Mesendoderm (in vitro differentiated cells): ENCODE data around the gene RPL27A.

ENCODE experiments used
- DNase-seq: peaks from one replicate; pipeline ENCODE4 v3.0.0; 2013
- H2AK5ac ChIP-seq: 2 replicates; pipeline ENCODE4 v1.6.1; 2013; ENCODE audit warnings: low read length, inconsistent platforms
- H2BK120ac ChIP-seq: 2 replicates; pipeline ENCODE4 v1.6.1; 2013; ENCODE audit warnings: low read depth, mild to moderate bottlenecking, low read length, moderate library complexity, mixed read lengths
- H2BK15ac ChIP-seq: replicated peaks from 2 replicates; pipeline ENCODE4 v1.6.1; 2013; ENCODE audit warnings: low read depth, mild to moderate bottlenecking, moderate library complexity
- H2BK5ac ChIP-seq: 2 replicates; pipeline ENCODE4 v1.6.1; 2013; ENCODE audit warnings: low read length, inconsistent platforms
- H3K18ac ChIP-seq: 2 replicates; pipeline ENCODE4 v1.6.1; 2013; ENCODE audit warnings: mild to moderate bottlenecking, low read length, mixed read lengths
- H3K23ac ChIP-seq: one replicate; pipeline ENCODE4 v1.6.1; 2013; ENCODE audit warnings: low read length
- H3K27ac ChIP-seq: 2 replicates; pipeline ENCODE4 v1.5.1; 2013; ENCODE audit warnings: low read depth, mild to moderate bottlenecking, inconsistent platforms, low read length, moderate library complexity
- H3K27me3 ChIP-seq: 2 replicates; pipeline ENCODE4 v1.6.1; 2013; ENCODE audit warnings: low read length, control low read depth, mild to moderate bottlenecking, inconsistent platforms; ENCODE audit not compliant: insufficient read depth, poor library complexity
- H3K36me3 ChIP-seq: 2 replicates; pipeline ENCODE4 v1.6.1; 2013; ENCODE audit warnings: low read length, inconsistent platforms; ENCODE audit not compliant: control insufficient read depth, insufficient read depth
- H3K4ac ChIP-seq: one replicate; pipeline ENCODE4 v1.6.1; 2013; ENCODE audit warnings: low read depth, mild to moderate bottlenecking, low read length, moderate library complexity
- H3K4me1 ChIP-seq: 2 replicates; pipeline ENCODE4 v1.6.1; 2013; ENCODE audit warnings: low read depth, low read length, inconsistent platforms; ENCODE audit not compliant: control insufficient read depth
- H3K4me2 ChIP-seq: 2 replicates; pipeline ENCODE4 v1.6.1; 2013; ENCODE audit warnings: low read length
- H3K4me3 ChIP-seq: 2 replicates; pipeline ENCODE4 v1.5.1; 2013; ENCODE audit warnings: mild to moderate bottlenecking, low read length
- H3K56ac ChIP-seq: one replicate; pipeline ENCODE4 v1.6.1; 2013; ENCODE audit warnings: low read length
- H3K79me1 ChIP-seq: 2 replicates; pipeline ENCODE4 v1.6.1; 2013; ENCODE audit warnings: low read length, inconsistent platforms
- H3K79me2 ChIP-seq: 2 replicates; pipeline ENCODE4 v1.6.1; 2013; ENCODE audit warnings: mild to moderate bottlenecking, low read length; ENCODE audit not compliant: control insufficient read depth, insufficient read depth
- H3K9ac ChIP-seq: 2 replicates; pipeline ENCODE4 v1.6.1; 2013; ENCODE audit warnings: low read length, inconsistent platforms
- H4K5ac ChIP-seq: one replicate; pipeline ENCODE4 v1.6.1; 2013; ENCODE audit warnings: low read length
- H4K8ac ChIP-seq: one replicate; pipeline ENCODE4 v1.6.1; 2013; ENCODE audit warnings: low read depth, mild to moderate bottlenecking, control low read depth, low read length, moderate library complexity
- WGBS: extraction: QIAGEN DNeasy Blood & Tissue Kit; methylation state at CpG from one replicate; pipeline ENCODE4 v1.1.7; 2013; ENCODE audit warnings: low lambda C conversion rate, missing lambda C conversion rate; ENCODE audit not compliant: insufficient coverage; ENCODE audit errors: extremely low coverage; 5-methylcytosine and 5-hydroxymethylcytosine counted together

Gene RPL27A

DNA sequence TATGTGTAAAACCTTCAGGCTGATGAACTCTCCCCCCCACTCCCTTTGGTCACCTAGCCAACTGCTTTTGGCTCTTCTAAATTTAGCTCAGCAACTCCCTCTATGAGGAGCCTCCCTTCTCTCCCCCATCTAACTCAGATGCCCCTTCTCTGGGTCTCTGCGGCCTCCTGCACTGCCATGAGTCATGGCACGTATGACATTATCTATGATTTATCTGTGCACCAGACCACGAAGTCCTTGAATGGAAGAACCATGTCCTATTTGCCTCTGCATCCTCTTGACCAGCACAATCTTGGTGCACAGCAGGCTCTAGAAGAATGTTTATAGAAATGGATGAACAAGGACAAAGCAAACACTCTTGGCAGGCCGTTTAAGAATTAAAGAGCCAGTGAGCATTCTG, 46.0 kb downstream of the RPL27A start:
- Histone ChIP-seq H3K18ac (no peak overlapping the region), H3K23ac (no peak overlapping the region), H3K9ac (no peak overlapping the region), H3K36me3 (no peaks in the 10 kb centered on the region), H3K56ac (no peak overlapping the region), H3K27ac (no peak overlapping the region), H3K4ac (no peak overlapping the region), H3K4me1 (peaks cover 10% of the 10 kb centered on the region), H4K8ac (no peak overlapping the region), H3K79me2 (no peaks in the 10 kb centered on the region), H3K4me3 (no peak overlapping the region), H3K4me2 (no peak overlapping the region), H3K79me1 (no peaks in the 10 kb centered on the region), H2BK5ac (no peak overlapping the region), H2BK15ac (no peak overlapping the region), H2AK5ac (no peak overlapping the region), H4K5ac (no peak overlapping the region), H3K27me3 (no peaks in the 10 kb centered on the region), H2BK120ac (no peak overlapping the region)
- WGBS: no CpG with 5 or more reads among the region's 4 CpGs
- no peak for DNase-seq

DNA sequence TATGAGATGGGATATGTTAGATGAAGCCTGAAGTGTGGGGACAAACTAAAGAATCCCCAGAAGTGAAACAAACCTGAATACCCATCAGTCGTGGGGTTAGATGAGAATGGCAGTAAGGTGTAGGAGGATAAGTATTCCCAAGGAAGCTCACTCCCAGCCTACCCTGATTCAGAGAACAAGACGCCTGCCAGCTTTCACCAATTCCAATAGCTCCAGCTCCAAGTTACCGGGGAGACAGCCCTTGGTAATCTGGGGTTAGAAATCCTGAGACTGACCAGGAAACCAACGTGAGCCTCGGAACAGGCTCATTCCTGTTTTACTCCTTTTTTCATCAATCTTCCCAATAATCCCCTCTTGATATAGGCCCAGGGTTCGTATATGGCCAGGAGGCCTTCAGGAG, 46.5 kb downstream of the RPL27A start:
- no peaks in the 10 kb centered on the region for H3K79me1 ChIP-seq
- H2BK120ac ChIP-seq: no peak overlapping the region
- H3K27me3 ChIP-seq: no peaks in the 10 kb centered on the region
- no peak overlapping the region for H3K4ac ChIP-seq
- no peak for DNase-seq
- no peak overlapping the region for H3K4me2 ChIP-seq
- H4K8ac ChIP-seq: no peak overlapping the region
- no peak overlapping the region for H3K27ac ChIP-seq
- H3K9ac ChIP-seq: no peak overlapping the region
- H2BK5ac ChIP-seq: no peak overlapping the region
- H3K4me1 ChIP-seq: peaks cover 12% of the 10 kb centered on the region
- no peak overlapping the region for H3K23ac ChIP-seq
- no peak overlapping the region for H2AK5ac ChIP-seq
- no peaks in the 10 kb centered on the region for H3K79me2 ChIP-seq
- H2BK15ac ChIP-seq: no peak overlapping the region
- no peaks in the 10 kb centered on the region for H3K36me3 ChIP-seq
- no peak overlapping the region for H3K4me3 ChIP-seq
- no peak overlapping the region for H3K18ac ChIP-seq
- WGBS: no CpG with 5 or more reads among the region's 6 CpGs
- no peak overlapping the region for H3K56ac ChIP-seq
- no peak overlapping the region for H4K5ac ChIP-seq

DNA sequence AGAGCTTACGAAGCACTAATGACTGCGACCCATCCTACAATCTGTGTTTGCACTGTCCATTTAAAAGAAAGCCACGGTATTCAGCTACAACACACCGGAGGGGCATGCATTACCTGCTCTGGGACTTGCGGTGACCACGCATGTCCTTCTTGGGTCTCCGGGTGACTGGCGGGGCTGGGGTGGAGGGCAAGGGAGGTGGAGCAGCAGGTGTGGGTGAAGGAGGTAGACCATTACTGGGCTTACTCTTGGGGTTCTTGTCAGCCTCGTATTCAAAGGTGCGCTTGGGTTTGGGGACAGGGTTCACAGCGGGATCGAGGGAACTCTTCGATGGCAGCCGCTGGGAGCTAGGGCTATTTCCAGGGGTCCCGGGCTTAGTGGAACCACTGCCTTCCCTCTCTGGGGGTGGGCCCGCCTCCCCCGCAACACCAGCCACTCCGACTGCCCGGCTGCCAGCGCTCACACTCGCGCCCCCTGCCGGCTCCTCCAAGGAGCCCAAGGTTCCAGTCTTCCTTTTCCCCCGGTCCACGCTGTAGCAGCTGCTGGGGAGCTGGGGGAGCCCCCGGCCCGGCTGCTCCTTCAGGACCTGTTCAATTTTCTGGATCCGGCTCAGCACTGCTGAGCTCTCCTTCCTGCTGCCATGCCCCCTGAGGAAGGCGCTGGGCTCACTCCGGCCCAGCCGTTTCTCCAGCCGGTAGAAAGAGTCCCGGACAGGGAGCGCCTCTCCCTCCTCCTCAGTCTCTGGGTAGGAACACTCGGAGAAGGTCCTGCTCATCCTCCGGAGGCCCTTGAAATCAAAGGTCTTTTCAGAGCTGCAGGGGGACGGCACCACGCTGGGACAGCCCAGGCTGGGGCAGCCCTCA, 47.5 kb downstream of the RPL27A start:
- H4K8ac ChIP-seq: no peak overlapping the region
- H3K4ac ChIP-seq: no peak overlapping the region
- H3K18ac ChIP-seq: no peak overlapping the region
- H3K23ac ChIP-seq: no peak overlapping the region
- no peak overlapping the region for H3K27ac ChIP-seq
- no peak overlapping the region for H2BK120ac ChIP-seq
- no peak overlapping the region for H3K4me3 ChIP-seq
- DNase-seq: no peak
- H3K4me1 ChIP-seq: peaks cover 12% of the 10 kb centered on the region
- no peak overlapping the region for H2BK5ac ChIP-seq
- WGBS: no CpG with 5 or more reads among the region's 38 CpGs
- H3K9ac ChIP-seq: no peak overlapping the region
- no peak overlapping the region for H3K56ac ChIP-seq
- H2BK15ac ChIP-seq: no peak overlapping the region
- H2AK5ac ChIP-seq: no peak overlapping the region
- no peaks in the 10 kb centered on the region for H3K36me3 ChIP-seq
- H3K4me2 ChIP-seq: no peak overlapping the region
- no peaks in the 10 kb centered on the region for H3K27me3 ChIP-seq
- no peaks in the 10 kb centered on the region for H3K79me1 ChIP-seq
- H3K79me2 ChIP-seq: no peaks in the 10 kb centered on the region
- no peak overlapping the region for H4K5ac ChIP-seq

DNA sequence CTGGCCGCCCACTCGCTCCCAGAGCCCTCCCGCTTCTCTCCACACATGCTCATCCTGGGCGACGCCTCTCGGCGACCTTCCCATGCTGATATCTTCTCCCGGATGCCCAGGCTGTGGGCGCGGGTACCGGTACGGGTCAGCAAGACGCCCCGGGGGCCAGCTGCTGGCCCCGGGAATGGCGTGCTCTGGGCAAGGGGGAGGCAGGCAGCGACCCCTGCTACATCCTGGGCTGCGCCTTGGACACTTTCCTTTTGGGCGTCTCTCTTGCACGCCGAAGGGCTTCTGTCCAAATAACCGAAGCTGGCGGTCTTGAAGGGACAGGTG, 48.1 kb downstream of the RPL27A start:
- DNase-seq: no peak
- WGBS: no CpG with 5 or more reads among the region's 23 CpGs

DNA sequence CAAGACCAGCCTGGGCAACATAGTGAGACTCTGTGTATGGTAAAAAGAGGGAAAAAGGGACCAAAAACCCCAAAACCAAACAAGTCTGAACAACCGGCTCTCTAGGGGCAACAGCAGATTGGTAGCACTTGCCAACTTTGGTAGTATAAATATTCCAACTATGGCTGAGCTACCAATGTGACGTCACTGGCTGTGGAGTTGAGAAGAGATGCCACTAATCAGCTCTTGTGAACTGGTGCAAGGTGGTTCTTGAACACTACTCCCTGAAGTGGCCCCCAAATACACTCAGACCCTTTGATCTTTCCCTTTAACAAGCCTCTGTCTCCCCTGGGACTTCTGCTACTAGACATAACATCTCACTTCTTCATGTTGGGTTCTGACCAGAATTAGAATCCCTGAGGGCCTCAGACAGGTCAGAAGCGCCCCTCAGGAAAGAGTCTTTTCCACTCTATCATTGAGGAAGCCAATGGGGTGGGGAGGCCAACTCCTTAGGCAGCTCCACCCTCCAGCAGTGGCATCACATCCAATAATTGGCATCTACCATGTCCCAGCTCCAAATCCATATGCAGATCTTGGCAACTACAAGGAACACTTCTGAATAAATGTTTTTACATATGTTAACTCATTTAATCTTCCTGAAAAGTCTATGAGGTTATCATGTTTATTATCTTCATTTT, 49.2 kb downstream of the RPL27A start:
- Histone ChIP-seq H3K56ac (no peak overlapping the region), H3K4me2 (no peak overlapping the region), H2BK120ac (no peak overlapping the region), H2BK15ac (no peak overlapping the region), H4K5ac (no peak overlapping the region), H4K8ac (no peak overlapping the region), H3K9ac (no peak overlapping the region), H3K27me3 (no peaks in the 10 kb centered on the region), H3K79me2 (no peaks in the 10 kb centered on the region), H3K27ac (no peak overlapping the region), H3K23ac (no peak overlapping the region), H3K4me1 (peaks cover 12% of the 10 kb centered on the region), H3K18ac (no peak overlapping the region), H3K4ac (no peak overlapping the region), H3K36me3 (no peaks in the 10 kb centered on the region), H2BK5ac (no peak overlapping the region), H3K4me3 (no peak overlapping the region), H2AK5ac (no peak overlapping the region), H3K79me1 (no peaks in the 10 kb centered on the region)
- WGBS: no CpG with 5 or more reads among the region's 3 CpGs
- no peak for DNase-seq

More for the DNA sequence above, 48.1 kb downstream of the RPL27A start:
- H3K18ac ChIP-seq: no peak overlapping the region
- H3K56ac ChIP-seq: no peak overlapping the region
- H4K5ac ChIP-seq: no peak overlapping the region
- peak overlapping the region; percentile 17 for H3K23ac ChIP-seq
- H3K27me3 ChIP-seq: no peaks in the 10 kb centered on the region
- no peak overlapping the region for H2BK120ac ChIP-seq
- H2AK5ac ChIP-seq: no peak overlapping the region
- H3K79me1 ChIP-seq: no peaks in the 10 kb centered on the region
- H3K4me3 ChIP-seq: no peak overlapping the region
- peaks cover 12% of the 10 kb centered on the region for H3K4me1 ChIP-seq
- H3K9ac ChIP-seq: no peak overlapping the region
- no peaks in the 10 kb centered on the region for H3K36me3 ChIP-seq
- H3K27ac ChIP-seq: no peak overlapping the region
- H2BK5ac ChIP-seq: no peak overlapping the region
- no peak overlapping the region for H3K4me2 ChIP-seq
- H2BK15ac ChIP-seq: no peak overlapping the region
- H4K8ac ChIP-seq: no peak overlapping the region
- H3K79me2 ChIP-seq: no peaks in the 10 kb centered on the region
- no peak overlapping the region for H3K4ac ChIP-seq
